ENCODE data around the gene PPM1N. TPM values are rescaled to one million over a fixed set of nuclear protein-coding genes. Genes with fewer than 3 reads are reported as not detected.
A peak's percentile ranks its signal among the peaks of the same experiment; 100 is the strongest.

PPM1N gene
- total RNA-seq, 3 donors from 2014 or later (not counting 1 experiment from before 2014, with no cell fraction given), result 5.1 to 8.3 (median 6.8) TPM

DNA sequence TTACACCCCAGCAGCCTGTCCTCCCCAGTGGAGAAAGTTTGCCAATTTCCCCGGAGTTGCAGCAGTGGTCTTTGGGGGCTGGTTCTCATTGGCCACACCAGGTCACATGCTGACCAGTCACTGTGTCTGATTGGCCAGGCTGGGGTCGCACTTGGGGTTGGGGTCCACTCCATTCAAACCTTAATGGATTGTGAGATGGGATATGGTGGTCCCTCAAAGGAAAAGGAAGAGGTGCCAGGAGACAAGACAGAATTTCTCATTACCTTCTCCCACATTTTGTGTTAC, 3.4 kb downstream of the PPM1N start:
- no peak overlapping the region for H3K27ac Mint-ChIP-seq
- TF ChIP-seq, protein P1, sequence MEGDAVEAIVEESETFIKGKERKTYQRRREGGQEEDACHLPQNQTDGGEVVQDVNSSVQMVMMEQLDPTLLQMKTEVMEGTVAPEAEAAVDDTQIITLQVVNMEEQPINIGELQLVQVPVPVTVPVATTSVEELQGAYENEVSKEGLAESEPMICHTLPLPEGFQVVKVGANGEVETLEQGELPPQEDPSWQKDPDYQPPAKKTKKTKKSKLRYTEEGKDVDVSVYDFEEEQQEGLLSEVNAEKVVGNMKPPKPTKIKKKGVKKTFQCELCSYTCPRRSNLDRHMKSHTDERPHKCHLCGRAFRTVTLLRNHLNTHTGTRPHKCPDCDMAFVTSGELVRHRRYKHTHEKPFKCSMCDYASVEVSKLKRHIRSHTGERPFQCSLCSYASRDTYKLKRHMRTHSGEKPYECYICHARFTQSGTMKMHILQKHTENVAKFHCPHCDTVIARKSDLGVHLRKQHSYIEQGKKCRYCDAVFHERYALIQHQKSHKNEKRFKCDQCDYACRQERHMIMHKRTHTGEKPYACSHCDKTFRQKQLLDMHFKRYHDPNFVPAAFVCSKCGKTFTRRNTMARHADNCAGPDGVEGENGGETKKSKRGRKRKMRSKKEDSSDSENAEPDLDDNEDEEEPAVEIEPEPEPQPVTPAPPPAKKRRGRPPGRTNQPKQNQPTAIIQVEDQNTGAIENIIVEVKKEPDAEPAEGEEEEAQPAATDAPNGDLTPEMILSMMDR (IDR thresholded peaks at IDR 0.05), result no peak
- intact Hi-C loops (cut with micrococcal nuclease), result no loop called here
- WGBS (ENCODE audit: insufficient coverage), result 80% methylated on average over 2 of the region's 2 CpGs
- H3K27me3 Mint-ChIP-seq (ENCODE audit: low read depth in 2 of 2), result peaks cover 0 to 8% of the 10 kb centered on the region in 2 donors
- Histone ChIP-seq H3K27ac (ENCODE audit: low read length) (no peak overlapping the region), H3K9me3 (ENCODE audit: control insufficient read depth, insufficient read depth, low read length) (peaks cover 4% of the 10 kb centered on the region), H3K36me3 (ENCODE audit: control insufficient read depth, insufficient read depth, low read length) (no peaks in the 10 kb centered on the region), H3K27me3 (ENCODE audit: control insufficient read depth, insufficient read depth, low read length) (no peaks in the 10 kb centered on the region), H3K4me3 (ENCODE audit: low read length) (no peak overlapping the region), H3K4me1 (ENCODE audit: control insufficient read depth, insufficient read depth, low read length) (peaks cover 43% of the 10 kb centered on the region)
- no peak overlapping the region for H3K4me3 Mint-ChIP-seq
- ATAC-seq (no peak), DNase-seq (no peak)
- H3K9me3 Mint-ChIP-seq, result no peaks in the 10 kb centered on the region
- H3K4me1 Mint-ChIP-seq, result peaks cover 21 to 42% of the 10 kb centered on the region in 2 donors
- no peaks in the 10 kb centered on the region for H3K36me3 Mint-ChIP-seq

DNA sequence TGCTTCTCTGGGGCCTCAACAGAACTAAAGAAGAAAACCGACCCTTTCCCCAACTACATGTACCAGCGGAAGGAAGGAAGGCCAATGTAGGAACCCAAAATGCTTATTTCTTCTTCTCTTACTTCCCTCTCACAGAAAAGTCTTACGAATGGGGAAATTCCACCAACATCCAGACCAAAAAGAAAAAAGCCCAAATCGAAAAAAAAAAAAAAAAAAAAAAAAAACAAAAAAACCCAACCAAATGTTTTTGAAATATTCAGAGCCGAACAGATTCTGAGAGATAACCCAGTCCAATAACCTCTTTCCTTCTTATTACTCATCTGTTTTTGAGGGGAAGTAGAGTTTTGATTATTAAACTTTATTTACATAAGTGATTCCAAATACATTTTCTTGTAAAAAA, 3.9 kb downstream of the PPM1N start:
- Histone ChIP-seq H3K4me1 (ENCODE audit: control insufficient read depth, insufficient read depth, low read length) (peaks cover 41% of the 10 kb centered on the region), H3K4me3 (ENCODE audit: low read length) (no peak overlapping the region), H3K9me3 (ENCODE audit: control insufficient read depth, insufficient read depth, low read length) (peaks cover 4% of the 10 kb centered on the region), H3K27me3 (ENCODE audit: control insufficient read depth, insufficient read depth, low read length) (no peaks in the 10 kb centered on the region), H3K27ac (ENCODE audit: low read length) (no peak overlapping the region), H3K36me3 (ENCODE audit: control insufficient read depth, insufficient read depth, low read length) (no peaks in the 10 kb centered on the region)
- H3K27me3 Mint-ChIP-seq (ENCODE audit: low read depth in 2 of 2), result peaks cover 0 to 6% of the 10 kb centered on the region in 2 donors
- no peaks in the 10 kb centered on the region for H3K36me3 Mint-ChIP-seq
- 64% methylated on average over 4 of the region's 5 CpGs for WGBS (ENCODE audit: insufficient coverage)
- DNase-seq, result no peak
- peaks cover 18 to 42% of the 10 kb centered on the region in 2 donors for H3K4me1 Mint-ChIP-seq
- H3K27ac Mint-ChIP-seq, result no peak overlapping the region
- TF ChIP-seq, protein P1 (IDR thresholded peaks at IDR 0.05), result no peak
- no peak overlapping the region for H3K4me3 Mint-ChIP-seq
- H3K9me3 Mint-ChIP-seq, result no peaks in the 10 kb centered on the region
- intact Hi-C loops (cut with micrococcal nuclease), result no loop called here
- no peak for ATAC-seq

DNA sequence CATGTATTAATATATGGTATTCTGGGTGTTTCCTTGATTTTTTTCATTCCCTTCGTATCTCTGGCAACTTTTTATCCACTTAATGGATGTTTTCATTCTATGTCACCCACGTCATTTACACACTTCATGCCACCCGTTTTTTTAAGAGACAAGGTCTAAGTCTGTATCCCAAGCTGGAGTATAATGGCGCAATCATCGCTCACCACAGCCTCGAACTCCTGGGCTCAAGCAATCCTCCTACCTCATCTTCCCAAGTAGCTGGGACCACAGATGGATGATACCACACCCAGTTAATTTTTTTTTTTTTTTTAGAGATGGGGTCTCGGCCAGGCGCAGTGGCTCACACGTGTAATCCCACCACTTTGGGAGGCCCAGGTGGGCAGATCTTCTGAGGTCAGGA, 5.7 kb downstream of the PPM1N start:
- WGBS (ENCODE audit: insufficient coverage), result 91% methylated on average over 9 of the region's 9 CpGs
- DNase-seq, result no peak
- H3K4me3 Mint-ChIP-seq, result peak overlapping the region; percentile 21
- peaks cover 28% of the 10 kb centered on the region for H3K4me1 ChIP-seq (ENCODE audit: control insufficient read depth, insufficient read depth, low read length)
- H3K4me3 ChIP-seq (ENCODE audit: low read length), result no peak overlapping the region
- no peak for ATAC-seq
- H3K9me3 Mint-ChIP-seq, result no peaks in the 10 kb centered on the region
- TF ChIP-seq, protein P1 (IDR thresholded peaks at IDR 0.05), result no peak
- no peaks in the 10 kb centered on the region for H3K36me3 ChIP-seq (ENCODE audit: control insufficient read depth, insufficient read depth, low read length)
- peaks cover 4% of the 10 kb centered on the region for H3K9me3 ChIP-seq (ENCODE audit: control insufficient read depth, insufficient read depth, low read length)
- H3K4me1 Mint-ChIP-seq, result peaks cover 11 to 32% of the 10 kb centered on the region in 2 donors
- no peaks in the 10 kb centered on the region for H3K27me3 ChIP-seq (ENCODE audit: control insufficient read depth, insufficient read depth, low read length)
- no peaks in the 10 kb centered on the region for H3K36me3 Mint-ChIP-seq
- intact Hi-C loops (cut with micrococcal nuclease), result no loop called here
- no peak overlapping the region for H3K27ac Mint-ChIP-seq
- peaks cover 0 to 5% of the 10 kb centered on the region in 2 donors for H3K27me3 Mint-ChIP-seq (ENCODE audit: low read depth in 2 of 2)
- no peak overlapping the region for H3K27ac ChIP-seq (ENCODE audit: low read length)
